HepG2 (cell line): ENCODE results near the gene NRGN. TPM values are rescaled to one million over a fixed set of nuclear protein-coding genes. Genes with fewer than 3 reads are reported as not detected.

Experiments used
- ATAC-seq: fragments of 200-7000 bp; cut with Tn5 transposase; 3 replicates; pipeline ENCODE4 v1.9.1; 2020; ENCODE audit warnings: mild to moderate bottlenecking, moderate library complexity
- BruUV-seq: library from RNA; stranded (reverse); fragments of 400-500 nt; replicated peaks from 2 replicates; lab custom pipeline; 2021; lab: Mats Ljungman, UMichigan
- CTCF ChIA-PET: fragments of 300-600 bp; formaldehyde crosslinking; extraction: SDS; loops from one replicate; lab custom pipeline; 2021; ENCODE audit warnings: low total read pairs, inconsistent platforms, low intra/inter-chr PET ratio; lab: Yijun Ruan, JAX
- POLR2A ChIA-PET: fragments of 350-600 bp; sonication (Branson Sonifier 250); formaldehyde crosslinking; loops from one replicate; lab custom pipeline; 2020; ENCODE audit warnings: antibody characterized with exemption, inconsistent platforms; lab: Yijun Ruan, JAX
- DNase-seq: peaks from one replicate; pipeline ENCODE4 v3.0.0-alpha.2; 2015; ENCODE audit warnings: low spot score
- FAIRE-seq: peaks from 3 replicates; lab custom pipeline; 2011; peaks lifted over from hg19 to GRCh38; lab: Jason Lieb, UNC
- H2AFZ ChIP-seq: one replicate; pipeline ENCODE4 v1.6.1; 2011; ENCODE audit warnings: low read length, inconsistent platforms
- H3K27ac ChIP-seq: fragments of 300-600 bp; 3 replicates; pipeline ENCODE4 v1.8.0; 2011; ENCODE audit warnings: mixed run types, mild to moderate bottlenecking, mixed read lengths, low read length, inconsistent platforms; ENCODE audit not compliant: insufficient read depth; ENCODE audit errors: extremely low read length
- H3K27me3 ChIP-seq, 2 experiments: fragments of 200-600 bp in 1 of 2; 2 replicates in 1 of 2; 3 replicates in 1 of 2; pipeline versions ENCODE4 v1.6.0 to v1.8.0; 2011; ENCODE audit warnings: low read length in 2 of 2, mild to moderate bottlenecking in 2 of 2, moderate library complexity in 2 of 2, inconsistent platforms in 1 of 2; ENCODE audit not compliant: insufficient read depth in 2 of 2, control insufficient read depth in 1 of 2
- H3K36me3 ChIP-seq, 2 experiments: fragments of 200-600 bp in 1 of 2; replicated peaks in 1 of 2; 2 replicates in 1 of 2; 3 replicates in 1 of 2; pipeline versions ENCODE4 v1.5.1 to v1.8.0; 2011; ENCODE audit warnings: low read length in 2 of 2, inconsistent platforms in 1 of 2; ENCODE audit not compliant: insufficient read depth in 2 of 2, control insufficient read depth in 1 of 2
- H3K4me1 ChIP-seq: 2 replicates; pipeline ENCODE4 v1.5.1; 2012; ENCODE audit warnings: low read length, inconsistent platforms; ENCODE audit not compliant: insufficient read depth
- H3K4me2 ChIP-seq: 2 replicates; pipeline ENCODE4 v1.6.0; 2011; ENCODE audit warnings: low read depth, low read length, inconsistent platforms
- H3K4me3 ChIP-seq, 3 experiments: fragments of 200-600 bp in 1 of 3; sonication (generic), shearing (Covaris generic) in 1 of 3; replicated peaks in 1 of 3; 2 replicates each; pipeline ENCODE4 v1.5.1; 2011 to 2016; ENCODE audit warnings: low read length in 3 of 3, inconsistent platforms in 2 of 3, low read depth in 2 of 3, mild to moderate bottlenecking in 2 of 3, control low read depth in 1 of 3, mixed read lengths in 1 of 3; ENCODE audit not compliant: insufficient read depth in 1 of 3
- H3K79me2 ChIP-seq: one replicate; pipeline ENCODE4 v1.6.1; 2011; ENCODE audit warnings: low read length, inconsistent platforms; ENCODE audit not compliant: insufficient read depth
- H3K9ac ChIP-seq: 2 replicates; pipeline ENCODE4 v1.6.0; 2011; ENCODE audit warnings: mild to moderate bottlenecking, low read depth, low read length, inconsistent platforms; ENCODE audit not compliant: insufficient read depth
- H3K9me3 ChIP-seq: 2 replicates; pipeline ENCODE4 v1.5.1; 2012; ENCODE audit warnings: mild to moderate bottlenecking, low read length
- H4K20me1 ChIP-seq: 2 replicates; pipeline ENCODE4 v1.6.0; 2011; ENCODE audit warnings: inconsistent platforms, mild to moderate bottlenecking, low read length, moderate library complexity; ENCODE audit not compliant: insufficient read depth
- DMTF1 ChIP-seq: sonication (generic); formaldehyde crosslinking; IDR thresholded peaks from 2 replicates; pipeline ENCODE4 v1.4.0; 2020; ENCODE audit warnings: mild to moderate bottlenecking, missing genetic modification reagents
- ETV5 ChIP-seq: IDR thresholded peaks from 2 replicates; pipeline ENCODE4 v1.6.1; 2018; ENCODE audit warnings: missing biosample characterization, missing genetic modification reagents, inconsistent platforms, borderline replicate concordance
- HMG20A ChIP-seq: IDR thresholded peaks from 2 replicates; pipeline ENCODE4 v1.6.1; 2016; ENCODE audit warnings: borderline replicate concordance
- HOXA7 ChIP-seq: sonication (generic); formaldehyde crosslinking; IDR thresholded peaks from 2 replicates; pipeline ENCODE4 v1.8.1; 2022; ENCODE audit warnings: mild to moderate bottlenecking, missing genetic modification reagents, moderate library complexity
- SMAD9 ChIP-seq: sonication (generic); formaldehyde crosslinking; IDR thresholded peaks from 2 replicates; pipeline ENCODE4 v1.5.1; 2020; ENCODE audit warnings: mild to moderate bottlenecking, missing genetic modification reagents
- ZFP36 ChIP-seq: fragments of 150-350 bp; IDR thresholded peaks from 2 replicates; pipeline ENCODE4 v1.6.1; 2018; ENCODE audit warnings: borderline replicate concordance, low read length, low read depth; ENCODE audit not compliant: partially characterized antibody
- ZNF317 ChIP-seq: sonication (generic); formaldehyde crosslinking; IDR thresholded peaks from 2 replicates; pipeline ENCODE4 v1.5.0; 2020; ENCODE audit warnings: mild to moderate bottlenecking, missing genetic modification reagents
- ZNF605 ChIP-seq: sonication (generic); formaldehyde crosslinking; IDR thresholded peaks from 2 replicates; pipeline ENCODE4 v1.8.0; 2022; ENCODE audit warnings: mild to moderate bottlenecking, missing genetic modification reagents
- WGBS: methylation state at CpG from one replicate; pipeline ENCODE4 v1.1.6; 2017; ENCODE audit warnings: low lambda C conversion rate; 5-methylcytosine and 5-hydroxymethylcytosine counted together
- in situ Hi-C: cut with HindIII; loops from 2 replicates; pipeline ENCODE4 v1.10.0; 2017; ENCODE audit warnings: low pct_unique_long_range_greater_than_20kb; ENCODE audit not compliant: extremely low pct_ligation_motif_present
- intact Hi-C: fragments of 100-400 bp; cut with micrococcal nuclease; formaldehyde crosslinking; loops from one replicate; pipeline ENCODE4 v1.10.0; 2022; ENCODE audit not compliant: unreplicated experiment
- polyA plus RNA-seq, 8 experiments: library from polyadenylated mRNA; depleted of rRNA in 3 of 8; stranded (reverse) in 7 of 8; unstranded in 1 of 8; fragments of >200 nt; fragmentation: Illumina TruSeq in 4 of 8; extraction: Trizol in 4 of 8; gene quantifications; 2 replicates each; pipeline versions ENCODE4 v1.2.1 to v1.2.3, GENCODE V29; 2011 to 2016; ENCODE audit warnings: low read depth in 4 of 8, missing spikeins in 1 of 8, mixed read lengths in 1 of 8; ENCODE audit not compliant: insufficient read depth in 1 of 8
- total RNA-seq, 5 experiments: library from RNA; depleted of rRNA; stranded (reverse); fragments of >200 nt; fragmentation: Illumina TruSeq; extraction: Trizol; gene quantifications; 2 replicates each; pipeline ENCODE4 v1.2.3, GENCODE V29; 2016; ENCODE audit warnings: low read depth in 1 of 5

Gene NRGN
- total and polyA plus RNA-seq, 2 of the 13 experiments (the other 11 are each of a cell fraction or from before 2014, with no cell fraction given): 0.22 TPM; not detected in 1

GRCh38 chr11:124718801-124719200, 20.9 kb upstream of the NRGN start:
- H3K27me3 ChIP-seq: peaks cover 3 to 64% of the 10 kb centered on the region in 2 experiments; a peak in 4 of 5 replicates
- no peaks in the 10 kb centered on the region for H3K9me3 ChIP-seq
- no peak overlapping the region for H3K9ac ChIP-seq
- DNase-seq (no peak), ATAC-seq (no peak)
- CTCF ChIA-PET: no interaction called here
- intact Hi-C loops: no loop called here
- 52% methylated on average over 12 of the region's 14 CpGs for WGBS
- no peaks in the 10 kb centered on the region for H3K36me3 ChIP-seq
- no peaks in the 10 kb centered on the region for H4K20me1 ChIP-seq
- no peaks in the 10 kb centered on the region for H3K79me2 ChIP-seq
- no peak overlapping the region for H2AFZ ChIP-seq
- no peak for TF ChIP-seq ZFP36
- TF ChIP-seq, all 625 proteins: peak for 0
- BruUV-seq: no TSS peak
- no peak overlapping the region for H3K4me3 ChIP-seq
- no peak overlapping the region for H3K27ac ChIP-seq
- POLR2A ChIA-PET: no interaction called here
- H3K4me1 ChIP-seq: peaks cover 14% of the 10 kb centered on the region; the same call in 1 of the 2 replicates
- FAIRE-seq: no peak
- H3K4me2 ChIP-seq: peak overlapping the region; percentile 80; the same call in 1 of the 2 replicates
- in situ Hi-C loops: no loop called here

GRCh38 chr11:124719534-124719933, 20.2 kb upstream of the NRGN start:
- Histone ChIP-seq H3K9me3 (no peaks in the 10 kb centered on the region), H3K4me3 (no peak overlapping the region), H3K4me2 (no peak overlapping the region), H3K79me2 (no peaks in the 10 kb centered on the region), H3K27me3 (peaks cover 3 to 64% of the 10 kb centered on the region in 2 experiments; a peak in 4 of 5 replicates), H3K4me1 (peaks cover 19% of the 10 kb centered on the region), H3K9ac (no peak overlapping the region), H4K20me1 (no peaks in the 10 kb centered on the region), H3K36me3 (no peaks in the 10 kb centered on the region), H2AFZ (no peak overlapping the region), H3K27ac (no peak overlapping the region)
- POLR2A ChIA-PET: no interaction called here
- in situ Hi-C loops: no loop called here
- BruUV-seq: no TSS peak
- WGBS: 0% methylated on average over 2 of the region's 2 CpGs
- ATAC-seq: no peak
- FAIRE-seq: no peak
- CTCF ChIA-PET: no interaction called here
- DNase-seq: no peak
- intact Hi-C loops: no loop called here
- TF ChIP-seq SMAD9 (CRISPR knock-in tag) (no peak), HOXA7 (CRISPR knock-in tag) (no peak), ETV5 (CRISPR knock-in tag) (no peak), HMG20A (CRISPR knock-in tag) (no peak), ZNF605 (CRISPR knock-in tag) (no peak), ZNF317 (no peak), DMTF1 (CRISPR knock-in tag) (no peak)
